GM13977 (cell line): Measurements from ENCODE around the gene TMCC2.
A peak's percentile ranks its signal among the peaks of the same experiment; 100 is the strongest.

Experiments used
- DNase-seq: peaks from one replicate; pipeline ENCODE4 v3.0.0; 2012; ENCODE audit warnings: low spot score
- CTCF ChIP-seq: IDR thresholded peaks from 2 replicates; pipeline ENCODE4 v1.5.1; 2012; ENCODE audit warnings: mild to moderate bottlenecking, control low read depth; ENCODE audit not compliant: insufficient read depth; ENCODE audit errors: extremely low read depth, missing control alignments
- in situ Hi-C: fragments of 300-500 bp; cut with MboI; formaldehyde crosslinking; loops from one replicate; pipeline ENCODE4 v1.12.0; 2022; ENCODE audit warnings: low sequenced_read_pairs, low pct_unique_long_range_greater_than_20kb, mixed read lengths, inconsistent platforms; ENCODE audit not compliant: unreplicated experiment

TMCC2 gene

GRCh38 chr1:205317311-205317917, 89.7 kb downstream of the TMCC2 start:
- DNase-seq: no peak
- in situ Hi-C loops: no loop called here
- no peak for TF ChIP-seq CTCF

GRCh38 chr1:205318231-205318991, 90.7 kb downstream of the TMCC2 start:
- in situ Hi-C loops: no loop called here
- no peak for TF ChIP-seq CTCF
- no peak for DNase-seq

GRCh38 chr1:205319081-205320018, 91.6 kb downstream of the TMCC2 start:
- in situ Hi-C loops: loop anchor here (5.0 kb wide), 1 partner anchor 37 kb away; no protein-coding TSS in a partner anchor
- no peak for DNase-seq
- no peak for TF ChIP-seq CTCF

DNA sequence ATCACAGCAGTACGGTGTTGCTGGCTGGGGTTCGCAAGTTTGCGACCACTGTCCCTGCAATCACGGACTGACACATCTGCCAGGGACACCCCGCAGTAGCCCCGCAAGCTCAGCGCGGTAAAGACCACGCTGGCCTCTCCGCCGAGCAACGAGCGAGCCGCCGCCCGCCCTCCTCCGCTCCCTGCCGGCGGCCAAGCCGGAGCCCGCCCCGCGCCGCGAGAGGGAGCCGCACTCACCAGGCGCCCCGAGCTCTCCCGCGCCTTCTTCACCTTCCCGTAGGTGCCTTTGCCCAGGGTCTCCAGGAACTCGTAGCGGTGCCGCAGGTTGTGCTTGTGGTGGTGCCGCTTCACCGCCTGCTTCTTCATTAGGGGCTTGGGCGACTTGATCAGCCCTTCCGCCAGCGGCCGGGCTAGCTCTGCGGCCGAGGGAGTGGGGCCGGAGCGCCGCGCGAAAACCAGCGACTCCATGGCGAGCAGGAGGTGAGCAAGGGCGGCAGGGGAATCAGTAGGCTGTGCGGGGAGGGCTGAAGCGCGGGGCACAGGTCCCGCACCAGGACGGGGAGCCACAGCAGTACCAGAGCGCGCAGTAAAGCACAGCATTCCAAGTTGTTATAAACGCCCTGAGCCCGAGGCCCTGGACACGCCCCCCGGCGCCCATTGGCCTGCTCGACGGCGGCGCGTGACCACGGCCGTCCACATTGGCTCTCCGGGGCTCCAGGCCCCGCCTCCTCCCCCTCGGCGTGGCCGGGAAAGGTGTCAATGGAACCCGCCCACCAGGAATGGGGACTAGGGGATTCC, 93.6 kb downstream of the TMCC2 start, which contains the start of gene NUAK2:
TSS of gene NUAK2 (minus strand) at position 584 of the 797 bp plus-strand sequence. CDS start at position 467, 117 bp downstream.
- TF ChIP-seq CTCF: peak; percentile 30
- DNase-seq: peak; percentile 72
- in situ Hi-C loops: loop anchor here (5.0 kb wide), 1 partner anchor 39 kb away; no protein-coding TSS in a partner anchor

- no peak for TF ChIP-seq CTCF
- no peak for DNase-seq
Measured at GRCh38 chr1:205321959-205322283, 94.2 kb downstream of the TMCC2 start.

More at GRCh38 chr1:205321959-205322283, 94.2 kb downstream of the TMCC2 start:
- in situ Hi-C loops: loop anchor here (5.0 kb wide), 1 partner anchor 40 kb away; no protein-coding TSS in a partner anchor
